HCT116 (cell line): ENCODE measurements around the gene UNC5C. TPM values are rescaled to one million over a fixed set of nuclear protein-coding genes. Genes with fewer than 3 reads are reported as not detected.

Experiments
- ATAC-seq: fragments of 200-7000 bp; cut with Tn5 transposase; 2 replicates; pipeline ENCODE4 v1.9.1; 2020; ENCODE audit warnings: mild to moderate bottlenecking, moderate library complexity
- BruUV-seq: library from RNA; stranded (reverse); fragments of 400-500 nt; replicated peaks from 2 replicates; lab custom pipeline; 2021; lab: Mats Ljungman, UMichigan
- CTCF ChIA-PET: fragments of 300-600 bp; sonication (Branson Sonifier 250); formaldehyde crosslinking; loops from one replicate; lab custom pipeline; 2021; ENCODE audit warnings: antibody characterized with exemption; lab: Charles Lee
- POLR2A ChIA-PET: fragments of 300-600, 350-600 bp; sonication (Branson Sonifier 250); formaldehyde crosslinking; loops from one replicate; lab custom pipeline; 2021; ENCODE audit warnings: antibody characterized with exemption; lab: Charles Lee
- RAD21 ChIA-PET, 2 experiments: fragments of 300-600 bp; sonication (Branson Sonifier 250); formaldehyde crosslinking; loops; one replicate each; lab custom pipeline; 2023; ENCODE audit warnings: low total read pairs in 2 of 2; ENCODE audit not compliant: uncharacterized antibody in 2 of 2, unreplicated experiment in 2 of 2, low non-redundant PET in 1 of 2; lab: Charles Lee
- DNase-seq: peaks from one replicate; pipeline ENCODE4 v3.0.0-alpha.2; 2010; ENCODE audit warnings: low read depth, low spot score
- H2AFZ ChIP-seq: fragments of 200-600 bp; shearing (Covaris generic), sonication (generic); 2 replicates; pipeline ENCODE4 v1.6.1; 2017; ENCODE audit warnings: low read depth, mixed run types, mixed read lengths, antibody characterized with exemption, low read length; ENCODE audit not compliant: poor library complexity, severe bottlenecking
- H3K27ac ChIP-seq: 2 replicates; pipeline ENCODE4 v1.5.1; 2012; ENCODE audit warnings: low read depth, low read length
- H3K27me3 ChIP-seq: fragments of 200-600 bp; sonication (generic); 2 replicates; pipeline ENCODE4 v1.6.1; 2016; ENCODE audit warnings: mixed run types, low read length, mixed read lengths; ENCODE audit not compliant: insufficient read depth
- H3K36me3 ChIP-seq, 2 experiments: fragments of 200-500 bp in 1 of 2; fragments of 200-600 bp in 1 of 2; sonication (Bioruptor generic) in 1 of 2; sonication (generic) in 1 of 2; 2 replicates each; pipeline versions ENCODE4 v1.5.1 to v1.6.1; 2014 to 2016; ENCODE audit warnings: low read length in 2 of 2, inconsistent platforms in 1 of 2, mixed read lengths in 1 of 2, mixed run types in 1 of 2; ENCODE audit not compliant: insufficient read depth in 2 of 2, control insufficient read depth in 1 of 2
- H3K4me1 ChIP-seq, 2 experiments: fragments of 200-600 bp in 1 of 2; sonication (generic) in 1 of 2; 2 replicates each; pipeline versions ENCODE4 v1.5.1 to v1.6.1; 2012 to 2017; ENCODE audit warnings: low read length in 2 of 2, inconsistent platforms in 1 of 2, mild to moderate bottlenecking in 1 of 2, mixed read lengths in 1 of 2, mixed run types in 1 of 2, moderate library complexity in 1 of 2; ENCODE audit not compliant: insufficient read depth in 2 of 2, control insufficient read depth in 1 of 2
- H3K4me2 ChIP-seq: fragments of 200-600 bp; sonication (generic); 2 replicates; pipeline ENCODE4 v1.6.1; 2017; ENCODE audit warnings: mixed run types, low read length, mixed read lengths
- H3K4me3 ChIP-seq, 2 experiments: fragments of 200-600 bp in 1 of 2; sonication (generic) in 1 of 2; replicated peaks in 1 of 2; 2 replicates each; pipeline ENCODE4 v1.5.1; 2011 to 2016; ENCODE audit warnings: low read length in 2 of 2, control low read depth in 1 of 2, low read depth in 1 of 2, mild to moderate bottlenecking in 1 of 2, mixed read lengths in 1 of 2, mixed run types in 1 of 2
- H3K79me2 ChIP-seq: fragments of 200-600 bp; sonication (generic); 2 replicates; pipeline ENCODE4 v1.6.1; 2017; ENCODE audit warnings: mild to moderate bottlenecking, mixed run types, low read length, moderate library complexity, mixed read lengths; ENCODE audit not compliant: insufficient read depth
- H3K9ac ChIP-seq: fragments of 200-600 bp; sonication (generic); 2 replicates; pipeline ENCODE4 v1.6.1; 2016; ENCODE audit warnings: low read length, mixed read lengths
- H3K9me2 ChIP-seq: fragments of 200-600 bp; sonication (generic), shearing (Covaris generic); 2 replicates; pipeline ENCODE4 v1.6.1; 2017; ENCODE audit warnings: mixed run types, mild to moderate bottlenecking, moderate library complexity; ENCODE audit not compliant: insufficient read depth
- H3K9me3 ChIP-seq, 2 experiments: fragments of 200-500 bp in 1 of 2; fragments of 200-600 bp in 1 of 2; sonication (Bioruptor generic) in 1 of 2; sonication (generic) in 1 of 2; 2 replicates each; pipeline ENCODE4 v1.6.1; 2014 to 2017; ENCODE audit warnings: low read length in 2 of 2, mixed read lengths in 2 of 2, inconsistent platforms in 1 of 2, low read depth in 1 of 2, mild to moderate bottlenecking in 1 of 2, mixed run types in 1 of 2, moderate library complexity in 1 of 2; ENCODE audit not compliant: control insufficient read depth in 1 of 2, insufficient read depth in 1 of 2
- H4K20me1 ChIP-seq: fragments of 200-600 bp; sonication (generic), shearing (Covaris generic); 2 replicates; pipeline ENCODE4 v1.6.1; 2017; ENCODE audit warnings: mixed run types, mild to moderate bottlenecking, moderate library complexity; ENCODE audit not compliant: insufficient read depth
- MAX ChIP-seq: IDR thresholded peaks from 2 replicates; pipeline ENCODE4 v1.6.1; 2012
- POLR2AphosphoS5 ChIP-seq: IDR thresholded peaks from 2 replicates; pipeline ENCODE4 v1.6.1; 2011; ENCODE audit warnings: mild to moderate bottlenecking, low read depth, low read length, moderate library complexity
- ZBTB33 ChIP-seq: IDR thresholded peaks from 2 replicates; pipeline ENCODE4 v1.6.1; 2011; ENCODE audit warnings: mild to moderate bottlenecking, low read length, moderate library complexity; ENCODE audit not compliant: insufficient replicate concordance; ENCODE audit errors: extremely low read depth
- ZFX ChIP-seq: fragments of 450-650 bp; IDR thresholded peaks from 2 replicates; pipeline ENCODE4 v1.6.1; 2017
- intact Hi-C: fragments of 100-400 bp; cut with micrococcal nuclease; formaldehyde crosslinking; loops from 2 replicates; pipeline ENCODE4 v1.10.0; 2022
- total RNA-seq: library from RNA; stranded (reverse); gene quantifications from one replicate; pipeline ENCODE4 v1.2.1, GENCODE V29; 2021; ENCODE audit not compliant: unreplicated experiment

Gene UNC5C
- total RNA-seq, 1 experiment from 2014 or later, result not detected

- Histone ChIP-seq H2AFZ (no peak overlapping the region), H3K9me3 (no peaks in the 10 kb centered on the region), H3K4me2 (no peak overlapping the region), H3K27ac (no peak overlapping the region), H3K36me3 (no peaks in the 10 kb centered on the region), H4K20me1 (no peaks in the 10 kb centered on the region), H3K4me1 (no peaks in the 10 kb centered on the region), H3K9me2 (no peaks in the 10 kb centered on the region), H3K79me2 (no peaks in the 10 kb centered on the region), H3K9ac (no peak overlapping the region), H3K27me3 (no peaks in the 10 kb centered on the region), H3K4me3 (no peak overlapping the region)
- TF ChIP-seq ZBTB33 (no peak), MAX (no peak)
- intact Hi-C loops, result no loop called here
- no TSS peak for BruUV-seq
- ChIA-PET RAD21 (no interaction called here), POLR2A (no interaction called here), CTCF (no interaction called here)
- ATAC-seq, result no peak
- no peak for DNase-seq
Observed at GRCh38 chr4:95225849-95226248, 322.9 kb downstream of the UNC5C start.

- TF ChIP-seq ZBTB33 (no peak), POLR2AphosphoS5 (no peak), ZFX (no peak)
- TF ChIP-seq, all 23 proteins: peak for 0
- intact Hi-C loops, result no loop called here
- H3K4me2 ChIP-seq, result no peak overlapping the region
Observed at GRCh38 chr4:95224402-95224801, 324.4 kb downstream of the UNC5C start.

More at GRCh38 chr4:95224402-95224801, 324.4 kb downstream of the UNC5C start:
- Histone ChIP-seq H3K79me2 (no peaks in the 10 kb centered on the region), H3K36me3 (no peaks in the 10 kb centered on the region), H3K9ac (no peak overlapping the region), H3K4me1 (no peaks in the 10 kb centered on the region), H3K9me2 (no peaks in the 10 kb centered on the region), H3K4me3 (no peak overlapping the region), H3K9me3 (no peaks in the 10 kb centered on the region), H4K20me1 (no peaks in the 10 kb centered on the region), H3K27ac (no peak overlapping the region), H3K27me3 (no peaks in the 10 kb centered on the region), H2AFZ (no peak overlapping the region)
- ATAC-seq (no peak), DNase-seq (no peak)
- ChIA-PET POLR2A (no interaction called here), CTCF (no interaction called here), RAD21 (no interaction called here)
- BruUV-seq, result no TSS peak
